ENCODE data around the gene THSD7B.

- TF ChIP-seq CTCF (IDR thresholded peaks at IDR 0.05; ENCODE audit: low read depth, low read length, poor library complexity, severe bottlenecking), result no peak
- TF ChIP-seq EZH2phosphoT487 (IDR thresholded peaks at IDR 0.05; ENCODE audit: borderline replicate concordance, low read length), result no peak
Measured at GRCh38 chr2:136727973-136728699, 37.2 kb upstream of the THSD7B start.

Measured in DOHH2 (cell line).